T-helper 17 cell (primary cell): ENCODE measurements around the gene MAPK7. TPM values are rescaled to one million over a fixed set of nuclear protein-coding genes. Genes with fewer than 3 reads are reported as not detected.
A peak's percentile ranks its signal among the peaks of the same experiment; 100 is the strongest.

Source experiments
- ATAC-seq: fragments of 150-1000 bp; cut with Tn5 transposase; 2 replicates; pipeline ENCODE4 v1.10.0; 2021; ENCODE audit warnings: mild to moderate bottlenecking, moderate library complexity
- DNase-seq, 3 donors: peaks; one replicate each; pipeline versions ENCODE4 v3.0.0 to v3.0.0-alpha.2; 2020 to 2021
- H3K9me3 ChIP-seq: one replicate; pipeline ENCODE4 v1.7.0; 2013; ENCODE audit warnings: low read length, mild to moderate bottlenecking; ENCODE audit not compliant: control insufficient read depth, poor library complexity, severe bottlenecking
- H3K27ac Mint-ChIP-seq: one replicate; pipeline ENCODE4 v1.8.0; 2022; ENCODE audit warnings: mild to moderate bottlenecking, moderate library complexity, mixed read lengths
- H3K27me3 Mint-ChIP-seq: one replicate; pipeline ENCODE4 v1.8.0; 2022; ENCODE audit warnings: mixed read lengths
- H3K36me3 Mint-ChIP-seq: one replicate; pipeline ENCODE4 v1.8.0; 2022; ENCODE audit warnings: low read depth, mixed read lengths
- H3K4me1 Mint-ChIP-seq: one replicate; pipeline ENCODE4 v1.8.0; 2022; ENCODE audit warnings: mild to moderate bottlenecking, mixed read lengths
- H3K4me3 Mint-ChIP-seq: one replicate; pipeline ENCODE4 v1.8.0; 2022; ENCODE audit warnings: mild to moderate bottlenecking, moderate library complexity, mixed read lengths
- total RNA-seq, 4 donors: library from RNA in 2 of 4; stranded (reverse) in 2 of 4; gene quantifications; one replicate each; pipeline ENCODE4 v1.2.3 and lab custom pipeline; 2022 to 2026

Gene MAPK7
- total RNA-seq, 2 donors from 2014 or later = 16.7 to 20.3 TPM

GRCh38 chr17:19382531-19383444, 4.5 kb downstream of the MAPK7 start:
- ATAC-seq (no peak), DNase-seq (no peak)
- H3K9me3 ChIP-seq = no peaks in the 10 kb centered on the region
- Mint-ChIP-seq H3K36me3 (peaks cover 6% of the 10 kb centered on the region), H3K4me1 (peaks cover 19% of the 10 kb centered on the region), H3K4me3 (no peak overlapping the region), H3K27me3 (no peaks in the 10 kb centered on the region), H3K27ac (no peak overlapping the region)

DNA sequence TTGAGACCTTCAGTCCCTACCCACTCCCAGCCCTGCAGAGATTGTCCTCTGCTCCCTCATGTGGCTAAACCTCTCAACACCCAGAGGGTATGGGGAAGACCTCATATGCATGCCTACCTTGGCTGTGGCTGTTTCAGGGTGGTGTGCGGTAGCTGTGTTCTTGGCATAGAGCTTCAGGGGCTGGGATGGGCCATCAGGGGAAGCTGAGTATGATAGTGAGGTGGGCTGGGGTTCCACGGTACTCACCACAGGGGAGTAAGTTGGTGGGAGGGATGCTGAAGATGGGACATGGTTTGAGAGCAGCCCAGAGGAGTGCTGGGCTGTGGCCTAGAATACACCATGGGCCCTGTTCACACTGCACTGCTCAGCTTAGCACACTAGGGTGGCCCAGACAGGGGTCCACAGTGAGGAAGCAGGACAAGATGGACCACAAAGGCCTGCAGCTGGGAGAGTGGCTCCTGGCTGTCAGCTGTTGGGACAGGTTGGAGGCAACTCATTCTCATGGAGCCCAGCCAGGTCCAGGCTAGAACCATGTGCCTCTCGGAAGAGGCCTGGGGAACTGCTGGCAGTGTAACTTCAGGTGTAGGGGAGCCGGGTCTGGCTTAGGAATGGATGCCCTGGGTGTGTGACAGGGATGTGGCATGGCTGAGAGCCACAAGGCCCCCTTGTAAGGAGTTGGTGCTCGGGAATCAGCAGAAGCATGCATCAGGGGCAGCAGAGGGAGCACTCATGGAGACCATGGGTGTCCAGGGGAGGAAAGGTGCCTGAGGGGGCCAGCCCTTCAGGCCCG, 5.6 kb downstream of the MAPK7 start:
- Mint-ChIP-seq H3K36me3 (peaks cover 6% of the 10 kb centered on the region), H3K27me3 (no peaks in the 10 kb centered on the region), H3K27ac (peak overlapping the region; percentile 85), H3K4me1 (peaks cover 19% of the 10 kb centered on the region), H3K4me3 (no peak overlapping the region)
- DNase-seq (no peak), ATAC-seq (no peak)
- H3K9me3 ChIP-seq = no peaks in the 10 kb centered on the region

GRCh38 chr17:19384723-19385391, 6.6 kb downstream of the MAPK7 start:
- no peak for DNase-seq

DNA sequence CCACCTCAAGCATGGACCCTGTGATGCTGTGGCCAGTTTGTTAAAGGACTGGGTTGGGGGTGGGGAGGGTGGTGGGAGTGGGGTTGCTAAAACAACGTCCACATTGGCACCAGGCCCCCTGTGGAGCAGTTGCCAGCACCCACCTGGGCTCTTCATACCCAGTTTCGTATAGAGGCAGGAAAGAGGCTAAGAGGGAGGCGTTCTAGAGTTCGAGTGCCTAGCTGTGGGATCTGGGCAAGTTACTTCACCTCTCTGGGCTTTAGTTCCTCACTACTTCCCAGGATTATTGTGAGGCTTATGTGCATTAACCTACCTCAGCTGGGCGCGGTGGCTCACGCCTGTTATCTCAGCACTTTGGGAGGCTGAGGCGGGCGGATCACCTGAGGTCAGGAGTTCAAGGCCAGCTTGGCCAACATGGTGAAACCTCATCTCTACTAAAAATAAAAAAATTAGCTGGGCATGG, 7.3 kb downstream of the MAPK7 start:
- Mint-ChIP-seq H3K4me3 (no peak overlapping the region), H3K4me1 (peaks cover 18% of the 10 kb centered on the region), H3K27me3 (no peaks in the 10 kb centered on the region), H3K27ac (no peak overlapping the region), H3K36me3 (peaks cover 5% of the 10 kb centered on the region)
- DNase-seq = no peak
- ATAC-seq = no peak
- no peaks in the 10 kb centered on the region for H3K9me3 ChIP-seq

More at GRCh38 chr17:19384723-19385391, 6.6 kb downstream of the MAPK7 start:
- H3K9me3 ChIP-seq = no peaks in the 10 kb centered on the region
- peaks cover 19% of the 10 kb centered on the region for H3K4me1 Mint-ChIP-seq
- peak overlapping the region; percentile 85 for H3K27ac Mint-ChIP-seq
- H3K36me3 Mint-ChIP-seq = peaks cover 6% of the 10 kb centered on the region
- no peaks in the 10 kb centered on the region for H3K27me3 Mint-ChIP-seq
- no peak for ATAC-seq
- H3K4me3 Mint-ChIP-seq = no peak overlapping the region

DNA sequence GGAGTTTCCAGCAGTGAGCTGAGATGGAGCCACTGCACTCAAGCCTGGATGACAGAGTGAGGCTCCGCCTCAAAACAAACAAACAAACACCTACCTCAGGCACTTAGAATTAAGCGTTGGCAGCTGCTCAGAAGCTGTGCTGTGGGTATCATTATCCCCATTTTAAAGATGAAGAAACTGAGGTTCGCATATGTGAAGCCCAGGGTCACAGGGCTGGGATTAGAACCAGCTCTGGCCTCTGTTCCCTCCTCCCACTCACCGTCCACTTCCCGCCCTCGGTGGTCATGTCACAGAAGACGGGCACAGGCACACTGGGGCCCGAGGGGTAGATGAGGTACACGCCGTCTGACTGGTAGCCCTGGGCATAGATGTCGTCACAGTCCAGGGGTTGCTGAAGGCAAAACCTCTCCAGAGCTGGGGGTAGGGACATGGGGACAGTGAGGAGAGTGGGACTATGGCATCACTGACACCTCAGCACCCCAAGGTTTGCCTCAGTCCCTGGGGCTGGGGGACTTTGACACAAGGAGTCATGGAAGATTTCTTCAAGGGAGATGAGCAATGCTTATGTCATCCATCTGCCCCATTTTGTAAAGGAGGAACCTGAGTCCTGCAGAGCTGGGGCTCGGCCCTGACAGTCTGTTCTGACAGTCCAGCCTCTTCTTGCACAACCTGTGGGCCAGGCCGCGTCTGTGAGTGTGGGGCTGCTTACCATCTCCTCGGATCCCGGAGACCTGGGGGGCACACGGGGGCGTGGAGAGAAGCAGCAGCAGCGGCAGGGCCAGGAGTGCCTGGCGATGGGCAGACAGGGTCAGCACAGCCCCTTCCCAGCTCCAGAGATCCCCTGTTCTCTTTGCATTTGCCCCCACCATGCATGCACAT, 8.0 kb downstream of the MAPK7 start:
- H3K27ac Mint-ChIP-seq = no peak overlapping the region
- DNase-seq (no peak), ATAC-seq (peak; percentile 52)

GRCh38 chr17:19386974-19387920, 8.9 kb downstream of the MAPK7 start, which contains the start of gene MFAP4:
Gene MFAP4 (minus strand): TSS chr17:19387190. CDS start chr17:19387155, 35 bp downstream.
- no peak for ATAC-seq
- H3K9me3 ChIP-seq = no peaks in the 10 kb centered on the region
- peaks cover 3% of the 10 kb centered on the region for H3K36me3 Mint-ChIP-seq
- no peak within 1 kb of the TSS for H3K4me3 Mint-ChIP-seq
- DNase-seq = no peak
- peak within 1 kb of the TSS; percentile 16 for H3K27ac Mint-ChIP-seq
- peaks cover 15% of the 10 kb centered on the region for H3K4me1 Mint-ChIP-seq
- H3K27me3 Mint-ChIP-seq = peaks cover 2% of the 10 kb centered on the region

More for the DNA sequence above, 8.0 kb downstream of the MAPK7 start:
- Mint-ChIP-seq H3K4me3 (no peak overlapping the region), H3K36me3 (peaks cover 3% of the 10 kb centered on the region), H3K4me1 (peaks cover 15% of the 10 kb centered on the region), H3K27me3 (no peaks in the 10 kb centered on the region)
- H3K9me3 ChIP-seq = no peaks in the 10 kb centered on the region

GRCh38 chr17:19387921-19388521, 9.7 kb downstream of the MAPK7 start:
- H3K4me1 Mint-ChIP-seq = peaks cover 20% of the 10 kb centered on the region
- no peaks in the 10 kb centered on the region for H3K9me3 ChIP-seq
- ATAC-seq (no peak), DNase-seq (no peak)
- peaks cover 9% of the 10 kb centered on the region for H3K27me3 Mint-ChIP-seq
- H3K4me3 Mint-ChIP-seq = no peak overlapping the region
- H3K36me3 Mint-ChIP-seq = peaks cover 3% of the 10 kb centered on the region
- peak overlapping the region; percentile 16 for H3K27ac Mint-ChIP-seq

DNA sequence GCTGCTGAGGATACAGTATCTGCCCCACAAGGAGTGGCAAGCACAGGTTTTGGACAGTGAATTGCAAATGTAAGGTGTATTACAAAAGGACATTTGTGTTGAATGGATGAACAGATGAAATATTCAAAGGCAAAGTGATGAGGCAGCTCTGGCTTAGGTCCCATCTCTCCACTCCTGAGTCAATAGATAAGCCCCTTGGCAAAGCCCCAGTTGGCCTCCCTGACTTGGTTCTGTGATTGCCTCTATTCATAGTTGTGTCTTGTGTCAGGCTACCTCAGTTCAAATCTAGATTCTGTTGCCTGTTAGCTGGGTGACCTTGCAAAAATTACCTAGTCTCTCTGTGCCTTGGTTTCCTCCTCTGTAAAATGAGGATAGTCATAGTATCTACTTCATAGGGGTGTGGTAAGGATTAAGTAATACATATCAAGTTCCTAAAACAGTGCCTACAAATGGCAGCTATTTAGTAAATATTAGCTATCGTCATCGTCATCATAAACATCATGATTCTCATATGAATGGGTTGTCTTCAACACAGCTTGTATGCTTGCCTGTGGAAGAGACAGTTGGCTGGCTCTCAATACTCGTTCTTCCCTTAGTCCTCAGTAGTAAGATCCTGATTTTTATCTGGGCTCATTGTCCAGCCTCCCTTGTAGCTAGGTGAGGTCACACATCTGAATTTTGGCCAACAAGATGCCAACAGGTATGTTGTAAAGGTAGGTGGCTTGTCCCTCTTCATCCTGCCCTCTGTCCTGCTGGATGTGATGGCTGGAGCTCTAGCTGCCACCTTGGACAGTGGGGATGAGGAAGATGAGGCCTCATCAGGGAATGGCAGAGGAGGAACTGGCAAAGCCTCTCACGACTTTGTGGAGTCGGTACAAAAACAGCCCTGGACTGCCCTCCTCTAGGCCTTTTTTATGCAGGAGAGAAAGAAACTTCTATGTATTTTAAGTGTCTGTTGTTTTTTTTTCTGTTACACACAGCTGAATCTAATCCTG, 10.8 kb downstream of the MAPK7 start:
- Mint-ChIP-seq H3K4me1 (peaks cover 16% of the 10 kb centered on the region), H3K4me3 (no peak overlapping the region), H3K36me3 (peaks cover 3% of the 10 kb centered on the region), H3K27me3 (peaks cover 9% of the 10 kb centered on the region), H3K27ac (no peak overlapping the region)
- ATAC-seq (no peak), DNase-seq (no peak)
- H3K9me3 ChIP-seq = no peaks in the 10 kb centered on the region

DNA sequence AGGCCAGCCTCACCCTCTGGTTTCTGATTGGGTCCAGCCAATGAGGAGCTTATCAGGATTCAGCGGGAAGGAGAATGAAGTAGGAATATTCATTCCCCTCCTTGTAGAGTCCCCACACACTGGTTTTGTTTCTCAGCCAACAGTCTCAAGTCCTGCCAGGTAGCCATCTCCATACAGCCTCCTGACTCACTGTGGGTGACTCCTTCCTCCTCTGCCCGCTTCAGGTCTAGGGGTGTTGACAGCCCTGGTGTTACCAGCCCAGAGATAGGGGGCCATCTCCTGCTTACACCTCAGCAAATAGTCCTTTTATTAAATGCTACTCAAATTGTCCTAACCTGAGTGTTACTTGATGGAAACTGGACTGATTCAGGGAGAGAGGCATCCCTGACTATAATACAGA, 12.7 kb downstream of the MAPK7 start:
- Mint-ChIP-seq H3K4me1 (peaks cover 12% of the 10 kb centered on the region), H3K4me3 (no peak overlapping the region), H3K27ac (no peak overlapping the region), H3K36me3 (no peaks in the 10 kb centered on the region), H3K27me3 (peaks cover 9% of the 10 kb centered on the region)
- H3K9me3 ChIP-seq = no peaks in the 10 kb centered on the region
- ATAC-seq = no peak
- DNase-seq = no peak

- ATAC-seq (no peak), DNase-seq (no peak)
- H3K9me3 ChIP-seq = no peaks in the 10 kb centered on the region
- no peak overlapping the region for H3K27ac Mint-ChIP-seq
- H3K27me3 Mint-ChIP-seq = peaks cover 9% of the 10 kb centered on the region
- peaks cover 10% of the 10 kb centered on the region for H3K4me1 Mint-ChIP-seq
- no peak overlapping the region for H3K4me3 Mint-ChIP-seq
- peaks cover under 1% of the 10 kb centered on the region for H3K36me3 Mint-ChIP-seq
These were observed 13.1 kb downstream of the MAPK7 start for GRCh38 chr17:19391432-19391831.
